ENCODE measurements around the gene SLC19A2.

- TF ChIP-seq, protein P1, sequence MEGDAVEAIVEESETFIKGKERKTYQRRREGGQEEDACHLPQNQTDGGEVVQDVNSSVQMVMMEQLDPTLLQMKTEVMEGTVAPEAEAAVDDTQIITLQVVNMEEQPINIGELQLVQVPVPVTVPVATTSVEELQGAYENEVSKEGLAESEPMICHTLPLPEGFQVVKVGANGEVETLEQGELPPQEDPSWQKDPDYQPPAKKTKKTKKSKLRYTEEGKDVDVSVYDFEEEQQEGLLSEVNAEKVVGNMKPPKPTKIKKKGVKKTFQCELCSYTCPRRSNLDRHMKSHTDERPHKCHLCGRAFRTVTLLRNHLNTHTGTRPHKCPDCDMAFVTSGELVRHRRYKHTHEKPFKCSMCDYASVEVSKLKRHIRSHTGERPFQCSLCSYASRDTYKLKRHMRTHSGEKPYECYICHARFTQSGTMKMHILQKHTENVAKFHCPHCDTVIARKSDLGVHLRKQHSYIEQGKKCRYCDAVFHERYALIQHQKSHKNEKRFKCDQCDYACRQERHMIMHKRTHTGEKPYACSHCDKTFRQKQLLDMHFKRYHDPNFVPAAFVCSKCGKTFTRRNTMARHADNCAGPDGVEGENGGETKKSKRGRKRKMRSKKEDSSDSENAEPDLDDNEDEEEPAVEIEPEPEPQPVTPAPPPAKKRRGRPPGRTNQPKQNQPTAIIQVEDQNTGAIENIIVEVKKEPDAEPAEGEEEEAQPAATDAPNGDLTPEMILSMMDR (IDR thresholded peaks at IDR 0.05): no peak
- TF ChIP-seq EZH2phosphoT487 (IDR thresholded peaks at IDR 0.05; ENCODE audit: borderline replicate concordance, low read depth) (no peak), NFIC (IDR thresholded peaks at IDR 0.05; ENCODE audit: borderline replicate concordance) (no peak), JUND (IDR thresholded peaks at IDR 0.05) (no peak), MAX (IDR thresholded peaks at IDR 0.05; ENCODE audit: low read depth) (no peak), RCOR1 (IDR thresholded peaks at IDR 0.05; ENCODE audit: low read length) (no peak), SMC3 (IDR thresholded peaks at IDR 0.05; ENCODE audit: low read depth, low read length) (no peak), TAF1 (IDR thresholded peaks at IDR 0.05; ENCODE audit: borderline replicate concordance, low read depth, low read length) (no peak)
Measured at GRCh38 chr1:169474302-169474995, 11.3 kb downstream of the SLC19A2 start.

Measured in SK-N-SH (cell line).